Loucy (cell line): ENCODE measurements around the gene MARVELD1.
"Not testable (repeated sequence)": the region's sequence is repeated elsewhere in the genome, so short reads cannot be mapped to it uniquely, and the experiment has no call there.

Experiments
- EZH2phosphoT487 ChIP-seq: fragments of 200-600 bp; IDR thresholded peaks from 2 replicates; pipeline ENCODE4 v1.6.1; 2018; ENCODE audit warnings: antibody characterized with exemption, mild to moderate bottlenecking, moderate library complexity, borderline replicate concordance
- TF ChIP-seq, protein P1 (sequence below): fragments of 200-600 bp; sonication (generic); conservative IDR thresholded peaks from 2 replicates; pipeline ENCODE4 v1.5.1; 2014; ENCODE audit warnings: mild to moderate bottlenecking, antibody characterized with exemption, low read length

DNA sequence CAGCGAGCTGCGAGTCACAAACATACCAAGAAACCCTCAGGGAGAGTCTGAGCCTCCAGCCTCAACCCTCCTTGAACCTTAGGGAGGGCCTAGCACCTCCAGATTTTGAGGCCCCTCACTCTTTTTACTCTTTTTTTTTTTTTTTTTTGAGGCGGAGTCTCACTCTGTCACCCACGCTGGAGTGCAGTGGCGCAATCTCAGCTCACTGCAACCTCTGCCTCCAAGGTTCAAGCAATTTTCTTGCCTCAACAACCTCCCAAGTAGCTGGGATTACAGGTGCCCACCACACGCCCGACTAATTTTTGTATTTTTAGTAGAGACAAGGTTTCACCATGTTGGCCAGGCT lies 29.2 kb upstream of the MARVELD1 start:
- TF ChIP-seq, protein P1, sequence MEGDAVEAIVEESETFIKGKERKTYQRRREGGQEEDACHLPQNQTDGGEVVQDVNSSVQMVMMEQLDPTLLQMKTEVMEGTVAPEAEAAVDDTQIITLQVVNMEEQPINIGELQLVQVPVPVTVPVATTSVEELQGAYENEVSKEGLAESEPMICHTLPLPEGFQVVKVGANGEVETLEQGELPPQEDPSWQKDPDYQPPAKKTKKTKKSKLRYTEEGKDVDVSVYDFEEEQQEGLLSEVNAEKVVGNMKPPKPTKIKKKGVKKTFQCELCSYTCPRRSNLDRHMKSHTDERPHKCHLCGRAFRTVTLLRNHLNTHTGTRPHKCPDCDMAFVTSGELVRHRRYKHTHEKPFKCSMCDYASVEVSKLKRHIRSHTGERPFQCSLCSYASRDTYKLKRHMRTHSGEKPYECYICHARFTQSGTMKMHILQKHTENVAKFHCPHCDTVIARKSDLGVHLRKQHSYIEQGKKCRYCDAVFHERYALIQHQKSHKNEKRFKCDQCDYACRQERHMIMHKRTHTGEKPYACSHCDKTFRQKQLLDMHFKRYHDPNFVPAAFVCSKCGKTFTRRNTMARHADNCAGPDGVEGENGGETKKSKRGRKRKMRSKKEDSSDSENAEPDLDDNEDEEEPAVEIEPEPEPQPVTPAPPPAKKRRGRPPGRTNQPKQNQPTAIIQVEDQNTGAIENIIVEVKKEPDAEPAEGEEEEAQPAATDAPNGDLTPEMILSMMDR, result not testable (repeated sequence)
- not testable (repeated sequence) for TF ChIP-seq EZH2phosphoT487
